Neutrophil (primary cell): ENCODE results near the gene ACSF3.

Experiments used
- H3K27ac ChIP-seq: fragments of 200-600 bp; sonication (generic); 2 replicates; pipeline ENCODE4 v1.5.1; 2016; ENCODE audit warnings: mild to moderate bottlenecking, moderate library complexity
- H3K27me3 ChIP-seq: fragments of 200-600 bp; sonication (generic); 2 replicates; pipeline ENCODE4 v1.6.0; 2016; ENCODE audit warnings: mild to moderate bottlenecking
- H3K36me3 ChIP-seq: fragments of 200-600 bp; sonication (generic); 2 replicates; pipeline ENCODE4 v1.5.1; 2017
- H3K4me1 ChIP-seq, 2 experiments: fragments of 200-600 bp in 1 of 2; sonication (generic) in 1 of 2; 1 replicate in 1 of 2; 2 replicates in 1 of 2; pipeline versions ENCODE4 v1.5.1 to v1.6.1; 2013 to 2016; ENCODE audit warnings: low read depth in 1 of 2, low read length in 1 of 2, mild to moderate bottlenecking in 1 of 2, moderate library complexity in 1 of 2; ENCODE audit not compliant: control insufficient read depth in 1 of 2, insufficient read depth in 1 of 2
- H3K4me3 ChIP-seq, 2 experiments: fragments of 200-600 bp in 1 of 2; sonication (generic) in 1 of 2; 1 replicate in 1 of 2; 2 replicates in 1 of 2; pipeline ENCODE4 v1.5.1; 2013 to 2016; ENCODE audit warnings: low read depth in 1 of 2, low read length in 1 of 2, mild to moderate bottlenecking in 1 of 2, moderate library complexity in 1 of 2
- H3K9me3 ChIP-seq: fragments of 200-600 bp; sonication (generic); 2 replicates; pipeline ENCODE4 v1.5.1; 2016
- TF ChIP-seq, protein P1 (sequence below): fragments of 200-600 bp; sonication (generic); IDR thresholded peaks from 2 replicates; pipeline ENCODE4 v1.5.1; 2016; ENCODE audit warnings: antibody characterized with exemption

Gene ACSF3

GRCh38 chr16:89116341-89117226, 22.9 kb downstream of the ACSF3 start:
- Histone ChIP-seq H3K4me3 (no peak overlapping the region), H3K36me3 (peaks cover 58% of the 10 kb centered on the region), H3K9me3 (no peaks in the 10 kb centered on the region), H3K27ac (peak overlapping the region; percentile 85), H3K4me1 (peaks cover 29 to 40% of the 10 kb centered on the region in 2 experiments), H3K27me3 (no peaks in the 10 kb centered on the region)
- TF ChIP-seq, protein P1, sequence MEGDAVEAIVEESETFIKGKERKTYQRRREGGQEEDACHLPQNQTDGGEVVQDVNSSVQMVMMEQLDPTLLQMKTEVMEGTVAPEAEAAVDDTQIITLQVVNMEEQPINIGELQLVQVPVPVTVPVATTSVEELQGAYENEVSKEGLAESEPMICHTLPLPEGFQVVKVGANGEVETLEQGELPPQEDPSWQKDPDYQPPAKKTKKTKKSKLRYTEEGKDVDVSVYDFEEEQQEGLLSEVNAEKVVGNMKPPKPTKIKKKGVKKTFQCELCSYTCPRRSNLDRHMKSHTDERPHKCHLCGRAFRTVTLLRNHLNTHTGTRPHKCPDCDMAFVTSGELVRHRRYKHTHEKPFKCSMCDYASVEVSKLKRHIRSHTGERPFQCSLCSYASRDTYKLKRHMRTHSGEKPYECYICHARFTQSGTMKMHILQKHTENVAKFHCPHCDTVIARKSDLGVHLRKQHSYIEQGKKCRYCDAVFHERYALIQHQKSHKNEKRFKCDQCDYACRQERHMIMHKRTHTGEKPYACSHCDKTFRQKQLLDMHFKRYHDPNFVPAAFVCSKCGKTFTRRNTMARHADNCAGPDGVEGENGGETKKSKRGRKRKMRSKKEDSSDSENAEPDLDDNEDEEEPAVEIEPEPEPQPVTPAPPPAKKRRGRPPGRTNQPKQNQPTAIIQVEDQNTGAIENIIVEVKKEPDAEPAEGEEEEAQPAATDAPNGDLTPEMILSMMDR: no peak

DNA sequence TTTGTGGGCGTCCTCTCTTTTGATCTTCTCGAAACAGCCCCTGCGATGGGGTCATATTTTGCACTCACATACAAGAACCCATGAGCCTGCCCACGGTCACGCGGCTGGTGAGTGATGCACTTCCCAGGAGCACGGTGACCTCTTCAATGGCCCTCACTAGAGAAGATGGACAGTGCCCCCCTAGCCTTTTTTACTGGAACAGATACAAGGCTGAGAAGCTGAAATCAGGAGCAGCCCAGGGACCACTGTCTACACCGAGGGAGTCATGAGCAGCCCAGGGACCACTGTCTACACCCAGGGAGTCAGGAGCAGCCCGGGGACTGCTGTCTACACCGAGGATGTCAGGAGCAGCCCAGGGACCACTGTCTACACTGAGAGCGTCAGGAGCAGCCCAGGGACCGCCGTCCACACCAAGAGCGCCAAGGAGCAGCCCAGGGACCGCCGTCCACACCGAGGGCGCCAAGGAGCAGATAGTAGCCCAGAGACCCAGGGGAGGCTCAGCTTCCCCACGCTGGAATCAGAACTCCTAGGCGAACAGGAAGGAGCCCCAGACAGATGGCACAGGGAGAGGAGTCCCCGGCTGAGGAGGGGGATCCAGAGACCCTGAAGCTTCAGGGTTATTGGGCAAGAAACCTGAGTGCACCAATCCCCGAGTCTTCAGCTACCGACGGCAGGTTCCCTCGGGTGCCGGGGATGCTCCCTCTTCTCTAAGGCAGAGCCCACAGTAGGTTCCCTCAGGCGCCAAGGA, 23.7 kb downstream of the ACSF3 start:
- Histone ChIP-seq H3K9me3 (no peaks in the 10 kb centered on the region), H3K27ac (no peak overlapping the region)
- TF ChIP-seq, protein P1: no peak

DNA sequence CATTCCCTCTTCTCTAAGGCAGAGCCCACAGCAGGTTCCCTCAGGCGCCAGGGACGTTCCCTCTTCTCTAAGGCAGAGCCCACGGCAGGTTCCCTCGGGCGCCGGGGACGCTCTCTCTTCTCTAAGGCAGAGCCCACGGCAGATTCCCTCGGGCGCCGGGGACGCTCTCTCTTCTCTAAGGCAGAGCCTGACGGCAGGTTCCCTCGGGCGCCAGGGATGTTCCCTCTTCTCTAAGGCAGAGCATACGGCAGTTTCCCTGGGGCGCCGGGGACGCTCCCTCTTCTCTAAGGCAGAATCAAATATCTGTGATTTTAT, 24.3 kb downstream of the ACSF3 start:
- peaks cover 58% of the 10 kb centered on the region for H3K36me3 ChIP-seq
- no peaks in the 10 kb centered on the region for H3K9me3 ChIP-seq
- H3K4me3 ChIP-seq: no peak overlapping the region
- TF ChIP-seq, protein P1: no peak
- no peaks in the 10 kb centered on the region for H3K27me3 ChIP-seq
- no peak overlapping the region for H3K27ac ChIP-seq
- H3K4me1 ChIP-seq: peaks cover 29 to 40% of the 10 kb centered on the region in 2 experiments

More for the DNA sequence above, 23.7 kb downstream of the ACSF3 start:
- Histone ChIP-seq H3K27me3 (no peaks in the 10 kb centered on the region), H3K4me1 (peaks cover 29 to 40% of the 10 kb centered on the region in 2 experiments), H3K4me3 (no peak overlapping the region), H3K36me3 (peaks cover 58% of the 10 kb centered on the region)

- Histone ChIP-seq H3K36me3 (peaks cover 58% of the 10 kb centered on the region), H3K9me3 (no peaks in the 10 kb centered on the region), H3K27ac (no peak overlapping the region), H3K4me3 (no peak overlapping the region), H3K27me3 (no peaks in the 10 kb centered on the region), H3K4me1 (peaks cover 29 to 40% of the 10 kb centered on the region in 2 experiments)
- TF ChIP-seq, protein P1: no peak
Observed at GRCh38 chr16:89118361-89119165, 24.9 kb downstream of the ACSF3 start.

DNA sequence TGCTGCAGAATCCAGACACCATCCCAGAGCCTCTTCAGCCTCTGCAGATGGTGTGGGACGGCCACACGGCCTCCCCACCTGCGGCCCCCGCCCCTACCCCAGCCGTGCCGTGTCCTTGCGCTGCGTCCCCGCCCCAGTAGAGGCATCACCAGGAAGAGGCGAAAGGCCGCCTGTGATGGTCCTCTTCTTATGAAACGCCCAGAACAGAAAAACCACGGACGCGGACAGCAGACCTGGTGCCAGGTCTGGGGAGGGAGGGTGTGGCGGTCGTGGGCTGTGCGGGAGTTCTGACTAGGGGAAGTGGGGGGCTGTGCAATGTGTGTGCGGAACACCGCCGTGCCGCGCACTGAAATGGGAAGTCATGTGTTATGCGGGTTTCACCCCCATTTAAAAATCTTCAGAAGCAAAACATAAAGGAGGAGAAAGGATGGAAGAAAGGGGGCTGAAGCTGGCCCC, 25.5 kb downstream of the ACSF3 start:
- Histone ChIP-seq H3K27me3 (no peaks in the 10 kb centered on the region), H3K4me1 (peaks cover 26 to 36% of the 10 kb centered on the region in 2 experiments), H3K9me3 (no peaks in the 10 kb centered on the region), H3K36me3 (peaks cover 58% of the 10 kb centered on the region), H3K27ac (no peak overlapping the region), H3K4me3 (no peak overlapping the region)
- TF ChIP-seq, protein P1: no peak
